SK-N-SH (cell line): ENCODE results near the gene ZFHX3. TPM values are rescaled to one million over a fixed set of nuclear protein-coding genes. Genes with fewer than 3 reads are reported as not detected.

ENCODE experiments used
- CTCF ChIA-PET: fragments of 300-600, 350-600 bp; formaldehyde crosslinking; extraction: SDS; loops from one replicate; lab custom pipeline; 2021; lab: Yijun Ruan, JAX
- POLR2A ChIA-PET: fragments of 350-600 bp; sonication (Branson Sonifier 250); formaldehyde crosslinking; extraction: SDS; loops from one replicate; lab custom pipeline; 2020; ENCODE audit warnings: antibody characterized with exemption, inconsistent platforms; lab: Yijun Ruan, JAX
- DNase-seq: peaks from one replicate; pipeline ENCODE4 v3.0.0; 2012
- H2AFZ ChIP-seq: fragments of 200-600 bp; sonication (generic); 2 replicates; pipeline ENCODE4 v1.8.1; 2016; ENCODE audit warnings: antibody characterized with exemption, mild to moderate bottlenecking, low read depth
- H3F3A ChIP-seq: fragments of 200-600 bp; sonication (generic); replicated peaks from 2 replicates; pipeline ENCODE3; 2016; ENCODE audit warnings: antibody characterized with exemption, mild to moderate bottlenecking; ENCODE audit not compliant: insufficient read depth
- H3K27ac ChIP-seq, 2 experiments: fragments of 200-500 bp in 1 of 2; fragments of 200-600 bp in 1 of 2; sonication (Bioruptor generic) in 1 of 2; sonication (generic), shearing (Covaris generic) in 1 of 2; 2 replicates each; pipeline versions ENCODE4 v1.5.1 to v1.6.1; 2014 to 2016; ENCODE audit warnings: low read depth in 2 of 2, inconsistent platforms in 1 of 2, low read length in 1 of 2, mild to moderate bottlenecking in 1 of 2, mixed read lengths in 1 of 2
- H3K27me3 ChIP-seq: fragments of 200-600 bp; sonication (generic), shearing (Covaris generic); 2 replicates; pipeline ENCODE4 v1.6.1; 2016; ENCODE audit warnings: mixed run types; ENCODE audit not compliant: insufficient read depth
- H3K36me3 ChIP-seq, 2 experiments: fragments of 200-500 bp in 1 of 2; fragments of 200-600 bp in 1 of 2; sonication (Bioruptor generic) in 1 of 2; sonication (generic) in 1 of 2; replicated peaks in 1 of 2; 2 replicates each; pipeline versions ENCODE3 to v1.5.1; 2014 to 2016; ENCODE audit warnings: low read length in 1 of 2, mild to moderate bottlenecking in 1 of 2; ENCODE audit not compliant: insufficient read depth in 2 of 2, control insufficient read depth in 1 of 2
- H3K4me1 ChIP-seq, 2 experiments: fragments of 200-500 bp in 1 of 2; fragments of 200-600 bp in 1 of 2; sonication (Bioruptor generic) in 1 of 2; sonication (generic), shearing (Covaris generic) in 1 of 2; 2 replicates each; pipeline versions ENCODE4 v1.5.1 to v1.6.1; 2014 to 2016; ENCODE audit warnings: low read depth in 1 of 2, low read length in 1 of 2, mixed run types in 1 of 2; ENCODE audit not compliant: insufficient read depth in 2 of 2, control insufficient read depth in 1 of 2
- H3K4me2 ChIP-seq: fragments of 200-600 bp; sonication (generic), shearing (Covaris generic); 2 replicates; pipeline ENCODE4 v1.6.1; 2017; ENCODE audit warnings: mixed run types
- H3K4me3 ChIP-seq, 2 experiments: fragments of 200-500 bp in 1 of 2; fragments of 200-600 bp in 1 of 2; sonication (Bioruptor generic) in 1 of 2; sonication (generic), shearing (Covaris generic) in 1 of 2; 2 replicates each; pipeline versions ENCODE4 v1.5.1 to v1.8.1; 2014 to 2016; ENCODE audit warnings: low read depth in 2 of 2, inconsistent platforms in 1 of 2, low read length in 1 of 2, mild to moderate bottlenecking in 1 of 2, mixed read lengths in 1 of 2, moderate library complexity in 1 of 2
- H3K79me2 ChIP-seq: fragments of 200-600 bp; sonication (generic); 2 replicates; pipeline ENCODE4 v1.8.1; 2017; ENCODE audit warnings: mild to moderate bottlenecking; ENCODE audit not compliant: insufficient read depth
- H3K9ac ChIP-seq: fragments of 200-600 bp; sonication (generic); 2 replicates; pipeline ENCODE4 v1.6.1; 2017; ENCODE audit warnings: mixed run types
- H3K9me2 ChIP-seq: fragments of 200-600 bp; sonication (generic); 2 replicates; pipeline ENCODE4 v1.6.1; 2017; ENCODE audit warnings: mixed run types
- H3K9me3 ChIP-seq: fragments of 200-600 bp; sonication (generic); 2 replicates; pipeline ENCODE4 v1.6.1; 2017; ENCODE audit warnings: mixed run types, mild to moderate bottlenecking, moderate library complexity
- H4K20me1 ChIP-seq: fragments of 200-600 bp; sonication (generic); 2 replicates; pipeline ENCODE4 v1.6.1; 2017; ENCODE audit warnings: mild to moderate bottlenecking, mixed run types; ENCODE audit not compliant: insufficient read depth
- CHD2 ChIP-seq: fragments of 150-350 bp; IDR thresholded peaks from 2 replicates; pipeline ENCODE4 v1.6.1; 2018; ENCODE audit warnings: low read length; ENCODE audit not compliant: partially characterized antibody
- CTCF ChIP-seq: fragments of 200-600 bp; sonication (generic); IDR thresholded peaks from 2 replicates; pipeline ENCODE4 v1.6.1; 2017; ENCODE audit warnings: antibody characterized with exemption, mild to moderate bottlenecking, moderate library complexity
- ELF1 ChIP-seq: IDR thresholded peaks from 2 replicates; pipeline ENCODE4 v1.4.0; 2012
- EP300 ChIP-seq, 2 experiments: IDR thresholded peaks; 2 replicates each; pipeline versions ENCODE4 v1.4.0 to v1.6.1; 2012; ENCODE audit warnings: borderline replicate concordance in 1 of 2, low read depth in 1 of 2, low read length in 1 of 2
- EZH2phosphoT487 ChIP-seq: fragments of 200-600 bp; sonication (generic); IDR thresholded peaks from 2 replicates; pipeline ENCODE4 v1.6.1; 2017; ENCODE audit warnings: low read depth, mixed run types, mild to moderate bottlenecking, antibody characterized with exemption, moderate library complexity, borderline replicate concordance
- FOSL2 ChIP-seq: IDR thresholded peaks from 2 replicates; pipeline ENCODE4 v1.4.0; 2012; ENCODE audit warnings: low read depth, mild to moderate bottlenecking, moderate library complexity, borderline replicate concordance
- FOXJ3 ChIP-seq: sonication (generic); formaldehyde crosslinking; IDR thresholded peaks from 2 replicates; pipeline ENCODE4 v1.5.1; 2020; ENCODE audit warnings: mild to moderate bottlenecking, missing genetic modification reagents
- FOXM1 ChIP-seq: IDR thresholded peaks from 2 replicates; pipeline ENCODE4 v1.4.0; 2012; ENCODE audit warnings: low read depth, mild to moderate bottlenecking
- GABPA ChIP-seq: IDR thresholded peaks from 2 replicates; pipeline ENCODE4 v1.4.0; 2012; ENCODE audit warnings: low read depth, mild to moderate bottlenecking
- GATA2 ChIP-seq: sonication (generic); formaldehyde crosslinking; IDR thresholded peaks from 2 replicates; pipeline ENCODE4 v1.5.0; 2020; ENCODE audit warnings: mild to moderate bottlenecking, missing genetic modification reagents
- JUND ChIP-seq: IDR thresholded peaks from 2 replicates; pipeline ENCODE4 v1.4.0; 2012
- MAX ChIP-seq: IDR thresholded peaks from 2 replicates; pipeline ENCODE4 v1.4.0; 2012; ENCODE audit warnings: low read depth
- MEF2A ChIP-seq: IDR thresholded peaks from 2 replicates; pipeline ENCODE4 v1.4.0; 2012; ENCODE audit warnings: low read depth, borderline replicate concordance
- MXI1 ChIP-seq: IDR thresholded peaks from 2 replicates; pipeline ENCODE4 v1.6.1; 2012; ENCODE audit warnings: mild to moderate bottlenecking, low read depth, low read length, improper control_type of control experiment
- NRF1 ChIP-seq: IDR thresholded peaks from 2 replicates; pipeline ENCODE4 v1.6.1; 2012; ENCODE audit warnings: low read depth, mild to moderate bottlenecking, low read length
- RAD21 ChIP-seq: IDR thresholded peaks from 2 replicates; pipeline ENCODE4 v1.6.1; 2012; ENCODE audit warnings: mild to moderate bottlenecking, low read length
- RCOR1 ChIP-seq: fragments of 150-350 bp; IDR thresholded peaks from 2 replicates; pipeline ENCODE4 v1.6.1; 2017; ENCODE audit warnings: antibody characterized with exemption, low read length
- RXRA ChIP-seq: IDR thresholded peaks from 2 replicates; pipeline ENCODE4 v1.4.0; 2012; ENCODE audit warnings: low read depth, mild to moderate bottlenecking, borderline replicate concordance
- SMC3 ChIP-seq: IDR thresholded peaks from 2 replicates; pipeline ENCODE4 v1.6.1; 2012; ENCODE audit warnings: low read depth, low read length, improper control_type of control experiment
- TAF1 ChIP-seq: IDR thresholded peaks from 2 replicates; pipeline ENCODE4 v1.6.1; 2012; ENCODE audit warnings: low read depth, mild to moderate bottlenecking, low read length, moderate library complexity, borderline replicate concordance
- TEAD4 ChIP-seq: IDR thresholded peaks from 2 replicates; pipeline ENCODE4 v1.4.0; 2012; ENCODE audit warnings: mild to moderate bottlenecking, borderline replicate concordance; ENCODE audit not compliant: insufficient read depth
- YY1 ChIP-seq: IDR thresholded peaks from 2 replicates; pipeline ENCODE4 v1.4.0; 2012; ENCODE audit warnings: low read depth, mild to moderate bottlenecking
- WGBS: methylation state at CpG from one replicate; pipeline ENCODE4 v1.1.6; 2017; ENCODE audit warnings: low lambda C conversion rate; 5-methylcytosine and 5-hydroxymethylcytosine counted together
- polyA plus RNA-seq, 3 experiments: library from polyadenylated mRNA; depleted of rRNA; stranded (reverse); fragments of >200 nt; gene quantifications; 2 replicates each; pipeline ENCODE4 v1.2.3, GENCODE V29; 2012
- TF ChIP-seq, protein P1 (sequence below): IDR thresholded peaks from 2 replicates; pipeline ENCODE4; 2012
- TF ChIP-seq, protein P2 (sequence below): fragments of 150-350 bp; IDR thresholded peaks from 2 replicates; pipeline ENCODE4 v1.6.1; 2016; ENCODE audit warnings: mild to moderate bottlenecking, low read depth, low read length
- TF ChIP-seq, protein P3 (sequence below): IDR thresholded peaks from 2 replicates; pipeline ENCODE4 v1.4.0; 2012; ENCODE audit warnings: low read depth, borderline replicate concordance

Gene ZFHX3
- polyA plus RNA-seq, 1 of the 3 experiments (the other 2 are of a cell fraction): 2.0 TPM

DNA sequence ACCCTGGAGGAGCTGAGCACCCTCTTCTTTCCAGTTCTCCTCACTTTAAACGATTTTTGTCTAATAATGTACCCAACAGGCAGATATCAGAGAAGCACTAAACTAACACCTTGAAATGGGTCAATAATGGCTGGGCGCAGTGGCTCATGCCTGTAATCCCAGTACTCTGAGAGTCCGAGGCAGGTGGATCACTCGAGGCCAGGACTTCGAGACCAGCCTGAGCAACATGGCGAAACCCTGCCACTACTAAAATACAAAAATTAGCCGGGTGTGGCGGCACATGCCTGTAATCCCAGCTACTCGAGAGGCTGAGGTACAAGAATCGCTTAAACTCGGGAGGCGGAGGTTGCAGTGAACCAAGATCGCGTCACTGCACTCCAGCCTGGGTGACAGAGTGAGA is 57.4 kb downstream of the ZFHX3 start (continued):
- TF ChIP-seq SMC3: no peak
- TF ChIP-seq, protein P1, sequence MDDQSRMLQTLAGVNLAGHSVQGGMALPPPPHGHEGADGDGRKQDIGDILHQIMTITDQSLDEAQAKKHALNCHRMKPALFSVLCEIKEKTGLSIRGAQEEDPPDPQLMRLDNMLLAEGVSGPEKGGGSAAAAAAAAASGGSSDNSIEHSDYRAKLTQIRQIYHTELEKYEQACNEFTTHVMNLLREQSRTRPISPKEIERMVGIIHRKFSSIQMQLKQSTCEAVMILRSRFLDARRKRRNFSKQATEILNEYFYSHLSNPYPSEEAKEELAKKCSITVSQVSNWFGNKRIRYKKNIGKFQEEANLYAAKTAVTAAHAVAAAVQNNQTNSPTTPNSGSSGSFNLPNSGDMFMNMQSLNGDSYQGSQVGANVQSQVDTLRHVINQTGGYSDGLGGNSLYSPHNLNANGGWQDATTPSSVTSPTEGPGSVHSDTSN: no peak
- TF ChIP-seq MEF2A: no peak
- TF ChIP-seq FOXM1: no peak
- no peak for TF ChIP-seq FOXJ3 (CRISPR knock-in tag)
- TF ChIP-seq NRF1: no peak
- TF ChIP-seq MXI1: no peak
- TF ChIP-seq RAD21: no peak
- TF ChIP-seq RCOR1: no peak
- no peak for TF ChIP-seq RXRA
- no peak for TF ChIP-seq TEAD4

GRCh38 chr16:72989579-72990551 is 58.1 kb downstream of the ZFHX3 start:
- no peak overlapping the region for H2AFZ ChIP-seq
- 10% methylated on average over 18 of the region's 19 CpGs for WGBS
- H3F3A ChIP-seq: peaks cover 29% of the 10 kb centered on the region
- H3K9me3 ChIP-seq: no peaks in the 10 kb centered on the region
- no peaks in the 10 kb centered on the region for H3K9me2 ChIP-seq
- peak overlapping the region; percentile 69 for H3K9ac ChIP-seq
- peak overlapping the region; percentile 83 for H3K4me2 ChIP-seq
- H3K36me3 ChIP-seq: no peaks in the 10 kb centered on the region
- POLR2A ChIA-PET: no interaction called here
- H3K4me1 ChIP-seq: peaks cover 46 to 50% of the 10 kb centered on the region in 2 experiments; a peak in 3 of 4 replicates
- no peaks in the 10 kb centered on the region for H3K27me3 ChIP-seq
- H3K79me2 ChIP-seq: peaks cover 89% of the 10 kb centered on the region
- DNase-seq: no peak
- peaks cover 13% of the 10 kb centered on the region; the same call in 1 of the 2 replicates for H4K20me1 ChIP-seq
- peak overlapping the region; percentile 33 to 58; a peak in 3 of 4 replicates for H3K4me3 ChIP-seq
- CTCF ChIA-PET: no interaction called here
- H3K27ac ChIP-seq: peak overlapping the region; percentile 67 to 95
- TF ChIP-seq TAF1: peak; percentile 13; the same call in 1 of the 2 replicates
- TF ChIP-seq, protein P2, sequence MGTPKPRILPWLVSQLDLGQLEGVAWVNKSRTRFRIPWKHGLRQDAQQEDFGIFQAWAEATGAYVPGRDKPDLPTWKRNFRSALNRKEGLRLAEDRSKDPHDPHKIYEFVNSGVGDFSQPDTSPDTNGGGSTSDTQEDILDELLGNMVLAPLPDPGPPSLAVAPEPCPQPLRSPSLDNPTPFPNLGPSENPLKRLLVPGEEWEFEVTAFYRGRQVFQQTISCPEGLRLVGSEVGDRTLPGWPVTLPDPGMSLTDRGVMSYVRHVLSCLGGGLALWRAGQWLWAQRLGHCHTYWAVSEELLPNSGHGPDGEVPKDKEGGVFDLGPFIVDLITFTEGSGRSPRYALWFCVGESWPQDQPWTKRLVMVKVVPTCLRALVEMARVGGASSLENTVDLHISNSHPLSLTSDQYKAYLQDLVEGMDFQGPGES: no peak
- TF ChIP-seq CTCF: no peak
- TF ChIP-seq MEF2A: 0 out of 2 replicates have a peak, but pooled peaks have one; percentile 6
- no peak for TF ChIP-seq GATA2 (CRISPR knock-in tag)
- TF ChIP-seq CHD2: no peak
- no peak for TF ChIP-seq EZH2phosphoT487
- peak; percentile 79 for TF ChIP-seq MAX
- peak; percentile 71 for TF ChIP-seq FOSL2
- no peak; the same call in 1 of the 2 replicates for TF ChIP-seq GABPA
- no peak for TF ChIP-seq RAD21
- TF ChIP-seq SMC3: no peak
- TF ChIP-seq FOXJ3 (CRISPR knock-in tag): no peak
- TF ChIP-seq EP300 (IDR thresholded peaks at IDR 0.05; ENCODE audit: borderline replicate concordance in 1 of 2, low read depth in 1 of 2, low read length in 1 of 2): peak in 1 of 2 experiments; percentile 81; a peak in 1 of 4 replicates
- TF ChIP-seq, protein P3, sequence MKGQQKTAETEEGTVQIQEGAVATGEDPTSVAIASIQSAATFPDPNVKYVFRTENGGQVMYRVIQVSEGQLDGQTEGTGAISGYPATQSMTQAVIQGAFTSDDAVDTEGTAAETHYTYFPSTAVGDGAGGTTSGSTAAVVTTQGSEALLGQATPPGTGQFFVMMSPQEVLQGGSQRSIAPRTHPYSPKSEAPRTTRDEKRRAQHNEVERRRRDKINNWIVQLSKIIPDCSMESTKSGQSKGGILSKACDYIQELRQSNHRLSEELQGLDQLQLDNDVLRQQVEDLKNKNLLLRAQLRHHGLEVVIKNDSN: no peak
- 0 out of 2 replicates have a peak, but pooled peaks have one; percentile 28 for TF ChIP-seq YY1
- TF ChIP-seq ELF1: no peak
- peak; percentile 85 for TF ChIP-seq JUND
- TF ChIP-seq FOXM1: 0 out of 2 replicates have a peak, but pooled peaks have one; percentile 31
